HG03039 (cell line): ENCODE results near the gene GLOD5.
"Not testable (repeated sequence)": the region's sequence is repeated elsewhere in the genome, so short reads cannot be mapped to it uniquely, and the experiment has no call there.

Source experiments
- ATAC-seq: cut with Tn5 transposase; IDR thresholded peaks from one replicate; pipeline ENCODE4 v1.9.1; 2021; ENCODE audit warnings: mild to moderate bottlenecking, moderate library complexity; ENCODE audit not compliant: unreplicated experiment

The GLOD5 gene

DNA sequence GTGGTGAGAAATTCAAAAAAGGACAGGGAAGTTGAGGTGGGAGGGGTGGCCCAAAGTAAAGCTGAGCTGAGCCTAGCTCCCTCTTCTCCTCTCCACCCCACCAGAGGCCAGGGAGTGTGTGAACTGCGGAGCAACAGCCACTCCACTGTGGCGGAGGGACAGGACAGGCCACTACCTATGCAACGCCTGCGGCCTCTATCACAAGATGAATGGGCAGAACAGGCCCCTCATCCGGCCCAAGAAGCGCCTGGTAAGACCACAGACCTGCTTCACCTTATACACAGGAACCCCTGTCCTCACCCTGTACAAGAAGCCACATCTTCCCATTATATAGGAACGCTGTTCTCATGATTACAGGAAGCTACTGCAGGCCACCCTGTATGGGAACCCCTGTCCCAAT is 30.7 kb downstream of the GLOD5 start:
- ATAC-seq = no peak

DNA sequence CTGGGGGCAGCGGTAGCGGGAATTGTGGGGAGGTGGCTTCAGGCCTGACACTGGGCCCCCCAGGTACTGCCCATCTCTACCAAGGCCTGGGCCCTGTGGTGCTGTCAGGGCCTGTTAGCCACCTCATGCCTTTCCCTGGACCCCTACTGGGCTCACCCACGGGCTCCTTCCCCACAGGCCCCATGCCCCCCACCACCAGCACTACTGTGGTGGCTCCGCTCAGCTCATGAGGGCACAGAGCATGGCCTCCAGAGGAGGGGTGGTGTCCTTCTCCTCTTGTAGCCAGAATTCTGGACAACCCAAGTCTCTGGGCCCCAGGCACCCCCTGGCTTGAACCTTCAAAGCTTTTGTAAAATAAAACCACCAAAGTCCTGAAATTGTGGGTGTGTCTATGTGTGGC is 32.4 kb downstream of the GLOD5 start:
- ATAC-seq = no peak

- no peak for ATAC-seq
These were observed 32.9 kb downstream of the GLOD5 start for GRCh38 chrX:48794340-48794910.

- no peak for ATAC-seq
These were observed 33.5 kb downstream of the GLOD5 start for GRCh38 chrX:48794911-48795515.

- ATAC-seq = no peak
These were observed 36.8 kb downstream of the GLOD5 start for GRCh38 chrX:48798318-48798717.

GRCh38 chrX:48800574-48801279 is 39.2 kb downstream of the GLOD5 start:
- ATAC-seq = no peak

DNA sequence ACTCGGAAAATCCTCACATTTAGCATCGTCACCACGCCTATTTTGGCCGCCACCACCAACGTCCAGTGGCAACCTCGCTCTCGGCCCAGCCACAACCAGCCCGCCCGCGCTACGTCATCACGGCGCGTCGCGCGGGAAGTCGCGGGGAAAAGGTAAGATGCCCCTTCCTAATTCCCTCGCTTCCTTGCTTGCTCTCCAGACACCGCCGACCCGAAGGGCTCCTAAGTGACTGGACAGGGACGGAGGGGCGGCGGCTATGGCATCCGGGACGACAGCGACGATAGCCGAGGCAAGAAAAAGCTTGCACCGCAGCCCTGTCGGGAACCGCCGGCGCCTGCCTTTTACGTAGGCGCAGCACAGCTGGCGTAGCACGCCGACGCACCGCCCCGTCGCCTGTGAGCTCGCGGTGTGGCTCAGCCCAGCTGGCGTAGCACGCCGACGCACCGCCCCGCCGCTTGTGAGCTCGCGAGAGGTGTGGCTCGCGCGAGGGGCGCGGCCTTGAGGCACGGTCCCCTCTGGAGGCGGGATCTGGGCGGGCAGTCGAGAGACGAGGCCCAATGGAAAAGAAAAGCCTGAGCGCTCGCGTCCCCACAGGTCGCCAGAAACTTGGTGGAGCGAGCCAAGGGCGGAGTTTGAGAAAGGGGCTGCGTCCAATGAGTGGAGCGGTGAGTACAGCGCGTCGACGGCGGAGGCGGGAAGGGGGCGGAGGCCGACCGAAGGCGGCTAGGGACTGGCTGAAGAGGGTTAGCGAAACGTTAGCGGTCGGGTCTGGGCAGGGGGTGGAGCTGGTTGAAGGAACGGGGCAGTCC is 39.9 kb downstream of the GLOD5 start, which contains the start of gene HDAC6:
HDAC6 (plus strand) TSS at position 788 of the 809 bp plus-strand sequence. CDS start 626 bp downstream, outside the sequence.
- peak; percentile 84 for ATAC-seq

- ATAC-seq = peak; percentile 32
These were observed 40.8 kb downstream of the GLOD5 start for GRCh38 chrX:48802089-48802904.

DNA sequence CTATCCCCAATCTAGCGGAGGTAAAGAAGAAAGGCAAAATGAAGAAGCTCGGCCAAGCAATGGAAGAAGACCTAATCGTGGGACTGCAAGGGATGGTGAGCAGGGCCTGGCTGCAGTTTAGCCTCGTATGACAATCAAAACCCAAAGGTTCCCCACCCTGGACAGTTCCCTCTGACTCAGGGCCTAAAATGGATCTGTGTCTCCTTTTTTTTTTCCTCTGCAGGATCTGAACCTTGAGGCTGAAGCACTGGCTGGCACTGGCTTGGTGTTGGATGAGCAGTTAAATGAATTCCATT is 41.3 kb downstream of the GLOD5 start:
- no peak for ATAC-seq

DNA sequence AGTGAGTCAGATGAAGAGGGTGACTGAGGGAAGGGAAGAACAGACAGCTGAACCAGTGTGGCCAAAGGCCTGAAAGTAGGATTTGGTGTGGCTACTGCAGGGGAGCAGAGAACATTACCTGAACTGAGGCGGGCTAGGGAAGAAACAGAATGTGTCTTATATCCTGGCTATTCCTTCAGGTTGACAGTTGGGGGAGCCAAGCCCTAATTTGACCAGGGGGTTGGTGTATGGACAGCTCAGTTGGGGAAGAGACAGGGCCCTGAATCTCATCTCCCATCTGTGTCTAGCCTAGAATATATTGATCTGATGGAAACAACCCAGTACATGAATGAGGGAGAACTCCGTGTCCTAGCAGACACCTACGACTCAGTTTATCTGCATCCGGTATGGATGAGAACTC is 44.5 kb downstream of the GLOD5 start:
- ATAC-seq = no peak

GRCh38 chrX:48813644-48814043 is 52.1 kb downstream of the GLOD5 start:
- ATAC-seq = no peak

DNA sequence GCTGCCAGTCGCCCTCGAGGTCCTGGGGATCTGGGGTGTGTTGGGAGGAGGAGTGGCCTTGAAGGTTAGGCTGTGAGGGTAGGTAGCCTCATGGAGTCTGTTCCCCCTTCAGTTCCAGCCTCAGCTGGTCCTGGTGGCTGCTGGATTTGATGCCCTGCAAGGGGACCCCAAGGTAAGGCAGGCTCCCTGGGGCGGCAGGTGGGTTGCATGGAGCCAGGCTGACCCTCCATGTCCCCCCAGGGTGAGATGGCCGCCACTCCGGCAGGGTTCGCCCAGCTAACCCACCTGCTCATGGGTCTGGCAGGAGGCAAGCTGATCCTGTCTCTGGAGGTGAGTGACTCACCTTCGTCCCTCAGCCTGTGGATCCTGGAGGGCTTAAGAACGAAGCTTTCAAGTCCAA is 53.2 kb downstream of the GLOD5 start:
- ATAC-seq = no peak

- no peak for ATAC-seq
These were observed 53.7 kb downstream of the GLOD5 start for GRCh38 chrX:48815266-48815665.

DNA sequence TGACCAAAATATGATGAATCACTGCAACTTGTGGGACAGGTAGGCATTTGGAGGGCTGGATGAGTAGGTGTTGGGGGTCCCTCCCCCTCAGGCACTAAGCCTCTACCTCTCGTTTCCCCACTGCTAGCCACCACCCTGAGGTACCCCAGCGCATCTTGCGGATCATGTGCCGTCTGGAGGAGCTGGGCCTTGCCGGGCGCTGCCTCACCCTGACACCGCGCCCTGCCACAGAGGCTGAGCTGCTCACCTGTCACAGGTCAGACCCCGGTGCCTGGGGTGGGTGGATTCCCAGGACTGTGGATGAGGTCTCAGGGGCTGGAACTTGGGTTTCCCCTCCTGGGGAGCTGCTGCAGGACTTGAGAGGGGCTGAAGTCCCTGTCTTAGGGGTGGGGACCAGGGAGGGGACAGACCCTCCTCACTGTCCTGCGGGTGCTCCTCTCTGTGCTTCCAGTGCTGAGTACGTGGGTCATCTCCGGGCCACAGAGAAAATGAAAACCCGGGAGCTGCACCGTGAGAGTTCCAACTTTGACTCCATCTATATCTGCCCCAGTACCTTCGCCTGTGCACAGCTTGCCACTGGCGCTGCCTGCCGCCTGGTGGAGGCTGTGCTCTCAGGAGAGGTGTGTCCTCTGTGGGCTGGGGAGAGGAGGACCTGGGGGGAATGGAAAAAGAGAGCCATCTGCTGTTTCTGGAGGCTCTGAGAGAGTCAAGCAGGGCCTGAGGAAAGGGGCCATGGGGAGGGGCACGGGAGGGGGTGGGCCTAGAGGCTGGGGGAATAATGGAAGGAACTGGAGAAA is 54.7 kb downstream of the GLOD5 start:
- no peak for ATAC-seq

- no peak for ATAC-seq
These were observed 56.6 kb downstream of the GLOD5 start for GRCh38 chrX:48818098-48818497.

GRCh38 chrX:48818866-48819265 is 57.3 kb downstream of the GLOD5 start:
- ATAC-seq = no peak

DNA sequence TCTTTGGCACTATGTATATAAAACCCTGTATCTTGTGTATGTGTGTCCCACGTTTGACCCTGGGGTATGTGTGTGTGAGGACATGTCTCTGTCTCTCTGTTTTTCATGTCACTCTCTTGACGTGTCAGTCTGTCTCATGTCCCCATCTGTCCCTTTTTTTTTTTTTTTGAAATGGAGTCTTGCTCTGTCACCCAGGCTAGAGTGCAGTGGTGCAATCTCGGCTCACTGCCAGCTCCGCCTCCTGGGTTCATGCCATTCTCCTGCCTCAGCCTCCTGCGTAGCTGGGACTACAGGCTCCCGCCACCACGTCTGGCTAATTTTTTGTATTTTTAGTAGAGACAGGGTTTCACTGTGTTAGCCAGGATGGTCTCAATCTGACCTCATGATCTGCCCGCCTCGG is 57.8 kb downstream of the GLOD5 start:
- ATAC-seq = not testable (repeated sequence)

DNA sequence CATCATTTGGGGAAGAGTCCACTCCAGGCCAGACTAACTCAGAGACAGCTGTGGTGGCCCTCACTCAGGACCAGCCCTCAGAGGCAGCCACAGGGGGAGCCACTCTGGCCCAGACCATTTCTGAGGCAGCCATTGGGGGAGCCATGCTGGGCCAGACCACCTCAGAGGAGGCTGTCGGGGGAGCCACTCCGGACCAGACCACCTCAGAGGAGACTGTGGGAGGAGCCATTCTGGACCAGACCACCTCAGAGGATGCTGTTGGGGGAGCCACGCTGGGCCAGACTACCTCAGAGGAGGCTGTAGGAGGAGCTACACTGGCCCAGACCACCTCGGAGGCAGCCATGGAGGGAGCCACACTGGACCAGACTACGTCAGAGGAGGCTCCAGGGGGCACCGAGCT is 61.5 kb downstream of the GLOD5 start:
- no peak for ATAC-seq
